ENCODE measurements around the gene MID1. TPM values are rescaled to one million over a fixed set of nuclear protein-coding genes. Genes with fewer than 3 reads are reported as not detected.

Gene MID1
- total RNA-seq, 5 donors from 2014 or later (not counting 1 experiment from before 2014, with no cell fraction given), result 0.09 to 0.29 (median 0.10) TPM; not detected in 2

GRCh38 chrX:10576777-10577447 lies 43.5 kb downstream of the MID1 start:
- CTCF ChIA-PET, result no interaction called here
- Mint-ChIP-seq H3K4me3 (no peak overlapping the region), H3K36me3 (no peaks in the 10 kb centered on the region), H3K27me3 (peaks cover 0 to 8% of the 10 kb centered on the region in 2 donors), H3K27ac (no peak overlapping the region), H3K9me3 (no peaks in the 10 kb centered on the region), H3K4me1 (no peaks in the 10 kb centered on the region)
- no peak for ATAC-seq (replicated peaks in 1 of 4)
- Histone ChIP-seq H3K27ac (ENCODE audit: low read length) (no peak overlapping the region), H3K4me1 (ENCODE audit: control insufficient read depth in 1 of 2, extremely low read depth in 1 of 2, insufficient read depth in 2 of 2, low read length in 2 of 2) (no peaks in the 10 kb centered on the region), H3K9me3 (no peaks in the 10 kb centered on the region), H3K4me3 (ENCODE audit: control insufficient read depth in 1 of 2, extremely low read depth in 1 of 2, low read length in 1 of 2) (no peak overlapping the region), H3K27me3 (replicated peaks in 1 of 2; ENCODE audit: control insufficient read depth in 2 of 2, extremely low read depth in 1 of 2, insufficient read depth in 2 of 2, low read length in 1 of 2) (no peaks in the 10 kb centered on the region), H3K36me3 (ENCODE audit: control insufficient read depth in 2 of 2, extremely low read depth in 1 of 2, insufficient read depth in 1 of 2, low read length in 1 of 2) (no peaks in the 10 kb centered on the region)
- 88% methylated on average over 7 of the region's 16 CpGs for WGBS (ENCODE audit: insufficient coverage)
- DNase-seq, result no peak
- POLR2A ChIA-PET, result no interaction called here

DNA sequence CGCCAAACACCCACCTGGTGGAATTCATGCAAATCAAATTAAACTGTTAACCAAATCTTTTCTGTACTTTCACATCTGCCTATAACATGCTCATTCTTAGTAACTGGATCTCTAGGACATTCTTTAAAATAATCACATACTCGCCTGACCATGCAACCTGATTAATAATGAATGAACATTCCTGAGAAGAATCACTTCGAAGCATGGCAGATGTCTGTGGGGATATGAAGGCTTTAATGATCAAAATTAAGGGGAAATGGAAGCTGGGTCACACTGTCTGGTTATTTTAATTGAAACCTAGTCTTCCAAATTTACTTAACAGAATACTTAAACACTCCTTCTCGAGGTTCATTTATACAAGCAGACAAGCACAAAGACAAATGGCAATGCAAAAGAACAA lies 44.2 kb downstream of the MID1 start:
- CTCF ChIA-PET, result no interaction called here
- H3K27me3 Mint-ChIP-seq, result peaks cover 0 to 4% of the 10 kb centered on the region in 2 donors
- no CpG with 5 or more reads among the region's 4 CpGs for WGBS (ENCODE audit: insufficient coverage)

DNA sequence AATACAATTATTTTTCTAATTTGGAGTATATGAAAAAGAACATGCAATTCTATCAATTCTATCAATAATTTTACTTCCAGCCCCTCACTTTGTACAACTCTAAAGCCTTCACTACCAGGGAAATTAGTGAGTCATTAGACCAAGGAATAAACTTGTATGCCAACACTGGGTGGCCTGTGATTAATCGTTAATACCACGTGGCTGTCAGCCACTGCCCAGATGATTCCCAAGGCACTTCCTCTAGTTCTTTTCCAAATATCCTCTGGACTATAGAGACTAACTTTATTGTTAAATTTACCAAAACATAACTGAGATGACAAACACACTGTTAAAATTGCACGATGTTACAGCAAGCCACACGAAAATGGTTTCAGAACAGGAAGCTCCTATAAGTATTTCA lies 45.7 kb downstream of the MID1 start:
- H3K4me1 ChIP-seq (ENCODE audit: control insufficient read depth in 1 of 2, extremely low read depth in 1 of 2, insufficient read depth in 2 of 2, low read length in 2 of 2), result no peaks in the 10 kb centered on the region
- no peak overlapping the region for H3K4me3 ChIP-seq (ENCODE audit: control insufficient read depth in 1 of 2, extremely low read depth in 1 of 2, low read length in 1 of 2)
- no peaks in the 10 kb centered on the region for H3K36me3 Mint-ChIP-seq
- H3K9me3 Mint-ChIP-seq, result peaks cover 0 to 9% (median 2%) of the 10 kb centered on the region in 3 donors
- ChIA-PET CTCF (no interaction called here), POLR2A (no interaction called here)
- H3K27ac Mint-ChIP-seq, result no peak overlapping the region
- H3K27me3 ChIP-seq (replicated peaks in 1 of 2; ENCODE audit: control insufficient read depth in 2 of 2, extremely low read depth in 1 of 2, insufficient read depth in 2 of 2, low read length in 1 of 2), result no peaks in the 10 kb centered on the region
- no peaks in the 10 kb centered on the region for H3K9me3 ChIP-seq
- H3K36me3 ChIP-seq (ENCODE audit: control insufficient read depth in 2 of 2, extremely low read depth in 1 of 2, insufficient read depth in 1 of 2, low read length in 1 of 2), result no peaks in the 10 kb centered on the region
- no peak overlapping the region for H3K27ac ChIP-seq (ENCODE audit: low read length)
- H3K4me3 Mint-ChIP-seq, result no peak overlapping the region
- ATAC-seq (replicated peaks in 1 of 4) (no peak), DNase-seq (no peak)
- peaks cover 0 to 14% of the 10 kb centered on the region in 2 donors for H3K27me3 Mint-ChIP-seq
- H3K4me1 Mint-ChIP-seq, result no peaks in the 10 kb centered on the region
- no CpG with 5 or more reads among the region's 4 CpGs for whole genome bisulfite sequencing (ENCODE audit: insufficient coverage)

More for the DNA sequence above, 44.2 kb downstream of the MID1 start:
- no peak overlapping the region for H3K27ac Mint-ChIP-seq
- POLR2A ChIA-PET, result no interaction called here
- Histone ChIP-seq H3K4me3 (ENCODE audit: control insufficient read depth in 1 of 2, extremely low read depth in 1 of 2, low read length in 1 of 2) (no peak overlapping the region), H3K9me3 (no peaks in the 10 kb centered on the region), H3K4me1 (ENCODE audit: control insufficient read depth in 1 of 2, extremely low read depth in 1 of 2, insufficient read depth in 2 of 2, low read length in 2 of 2) (no peaks in the 10 kb centered on the region), H3K27ac (ENCODE audit: low read length) (no peak overlapping the region), H3K36me3 (ENCODE audit: control insufficient read depth in 2 of 2, extremely low read depth in 1 of 2, insufficient read depth in 1 of 2, low read length in 1 of 2) (no peaks in the 10 kb centered on the region), H3K27me3 (replicated peaks in 1 of 2; ENCODE audit: control insufficient read depth in 2 of 2, extremely low read depth in 1 of 2, insufficient read depth in 2 of 2, low read length in 1 of 2) (no peaks in the 10 kb centered on the region)
- no peaks in the 10 kb centered on the region for H3K36me3 Mint-ChIP-seq
- H3K9me3 Mint-ChIP-seq, result no peaks in the 10 kb centered on the region
- DNase-seq, result no peak
- no peaks in the 10 kb centered on the region for H3K4me1 Mint-ChIP-seq
- no peak overlapping the region for H3K4me3 Mint-ChIP-seq
- ATAC-seq (replicated peaks in 1 of 4), result no peak

DNA sequence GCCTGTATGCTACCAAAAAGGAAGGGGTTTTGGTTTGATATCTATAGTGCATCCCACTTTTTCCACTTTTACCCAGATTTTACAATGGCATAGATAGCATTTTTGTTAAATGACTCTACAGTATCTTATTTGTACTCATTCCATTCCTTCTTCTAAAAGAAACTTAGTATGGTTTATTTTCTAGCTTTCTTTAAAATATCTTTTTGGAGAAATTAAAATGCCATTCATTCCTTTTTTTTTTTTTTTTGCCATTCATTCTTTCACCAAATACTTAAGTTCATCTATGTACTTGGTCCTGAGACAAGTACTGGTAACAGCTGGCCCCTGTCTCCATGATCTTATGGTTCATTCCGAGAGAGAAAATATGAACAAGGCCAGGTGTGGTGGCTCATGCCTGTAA lies 49.1 kb downstream of the MID1 start:
- H3K4me1 Mint-ChIP-seq, result no peaks in the 10 kb centered on the region
- no peak for DNase-seq
- Histone ChIP-seq H3K4me3 (ENCODE audit: control insufficient read depth in 1 of 2, extremely low read depth in 1 of 2, low read length in 1 of 2) (no peak overlapping the region), H3K36me3 (ENCODE audit: control insufficient read depth in 2 of 2, extremely low read depth in 1 of 2, insufficient read depth in 1 of 2, low read length in 1 of 2) (no peaks in the 10 kb centered on the region), H3K27ac (ENCODE audit: low read length) (no peak overlapping the region), H3K4me1 (ENCODE audit: control insufficient read depth in 1 of 2, extremely low read depth in 1 of 2, insufficient read depth in 2 of 2, low read length in 2 of 2) (no peaks in the 10 kb centered on the region), H3K27me3 (replicated peaks in 1 of 2; ENCODE audit: control insufficient read depth in 2 of 2, extremely low read depth in 1 of 2, insufficient read depth in 2 of 2, low read length in 1 of 2) (no peaks in the 10 kb centered on the region), H3K9me3 (no peaks in the 10 kb centered on the region)
- H3K9me3 Mint-ChIP-seq, result peaks cover 0 to 9% (median 2%) of the 10 kb centered on the region in 3 donors
- H3K4me3 Mint-ChIP-seq, result no peak overlapping the region
- H3K36me3 Mint-ChIP-seq, result no peaks in the 10 kb centered on the region
- H3K27ac Mint-ChIP-seq, result no peak overlapping the region
- WGBS (ENCODE audit: insufficient coverage), result no CpG with 5 or more reads among the region's 1 CpG
- ATAC-seq (replicated peaks in 1 of 4), result no peak
- H3K27me3 Mint-ChIP-seq, result peaks cover 0 to 14% of the 10 kb centered on the region in 2 donors
- ChIA-PET POLR2A (no interaction called here), CTCF (no interaction called here)

GRCh38 chrX:10570601-10571000 lies 49.8 kb downstream of the MID1 start:
- WGBS (ENCODE audit: insufficient coverage), result 100% methylated on average over 1 of the region's 1 CpG
- H3K27me3 ChIP-seq (replicated peaks in 1 of 2; ENCODE audit: control insufficient read depth in 2 of 2, extremely low read depth in 1 of 2, insufficient read depth in 2 of 2, low read length in 1 of 2), result no peaks in the 10 kb centered on the region
- no peak overlapping the region for H3K4me3 ChIP-seq (ENCODE audit: control insufficient read depth in 1 of 2, extremely low read depth in 1 of 2, low read length in 1 of 2)
- DNase-seq (no peak), ATAC-seq (replicated peaks in 1 of 4) (no peak)
- peaks cover 0 to 13% of the 10 kb centered on the region in 2 donors for H3K27me3 Mint-ChIP-seq
- no peaks in the 10 kb centered on the region for H3K9me3 ChIP-seq
- no peak overlapping the region for H3K27ac ChIP-seq (ENCODE audit: low read length)
- CTCF ChIA-PET, result interaction anchor here in 1 of 2 donors (0.5 kb wide), 1 partner anchor 1559 kb away, joined by 3 read pairs; no protein-coding TSS in a partner anchor
- no peaks in the 10 kb centered on the region for H3K36me3 Mint-ChIP-seq
- no peaks in the 10 kb centered on the region for H3K4me1 ChIP-seq (ENCODE audit: control insufficient read depth in 1 of 2, extremely low read depth in 1 of 2, insufficient read depth in 2 of 2, low read length in 2 of 2)
- POLR2A ChIA-PET, result no interaction called here
- peaks cover 0 to 9% (median 2%) of the 10 kb centered on the region in 3 donors for H3K9me3 Mint-ChIP-seq
- no peaks in the 10 kb centered on the region for H3K36me3 ChIP-seq (ENCODE audit: control insufficient read depth in 2 of 2, extremely low read depth in 1 of 2, insufficient read depth in 1 of 2, low read length in 1 of 2)
- H3K4me1 Mint-ChIP-seq, result no peaks in the 10 kb centered on the region
- no peak overlapping the region for H3K27ac Mint-ChIP-seq
- no peak overlapping the region for H3K4me3 Mint-ChIP-seq

DNA sequence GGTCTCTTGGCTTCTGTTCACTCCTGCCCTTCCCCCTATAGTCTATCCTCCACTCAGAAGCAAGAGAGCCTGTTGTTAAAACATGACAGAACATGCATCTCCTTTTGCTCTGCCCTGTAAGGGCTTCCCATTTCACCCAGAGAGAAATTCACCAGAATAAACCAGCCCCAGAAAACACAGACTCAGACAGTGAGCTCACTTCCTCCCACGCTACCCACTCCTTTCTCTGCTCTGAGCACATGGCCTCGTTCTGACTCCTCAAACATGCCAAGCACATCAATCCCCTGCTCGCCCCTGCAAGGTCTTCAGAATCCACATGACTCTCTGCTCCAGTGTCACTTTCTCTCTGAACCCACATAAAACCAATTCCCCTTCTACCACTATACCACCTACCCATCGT lies 50.4 kb downstream of the MID1 start:
- Mint-ChIP-seq H3K4me1 (no peaks in the 10 kb centered on the region), H3K27me3 (peaks cover 0 to 10% of the 10 kb centered on the region in 2 donors), H3K4me3 (no peak overlapping the region), H3K36me3 (no peaks in the 10 kb centered on the region), H3K9me3 (peaks cover 0 to 9% (median 2%) of the 10 kb centered on the region in 3 donors), H3K27ac (no peak overlapping the region)
- WGBS (ENCODE audit: insufficient coverage), result no CpG with 5 or more reads among the region's 4 CpGs
- H3K27ac ChIP-seq (ENCODE audit: low read length), result no peak overlapping the region
- H3K9me3 ChIP-seq, result no peaks in the 10 kb centered on the region
- H3K4me1 ChIP-seq (ENCODE audit: control insufficient read depth in 1 of 2, extremely low read depth in 1 of 2, insufficient read depth in 2 of 2, low read length in 2 of 2), result no peaks in the 10 kb centered on the region
- ChIA-PET CTCF (interaction anchor here in 1 of 2 donors (0.5 kb wide), 1 partner anchor 1560 kb away, joined by 3 read pairs; no protein-coding TSS in a partner anchor), POLR2A (interaction anchor here in 1 of 2 donors (0.5 kb wide), 1 partner anchor 1888 kb away, joined by 3 read pairs; no protein-coding TSS in a partner anchor)
- H3K27me3 ChIP-seq (replicated peaks in 1 of 2; ENCODE audit: control insufficient read depth in 2 of 2, extremely low read depth in 1 of 2, insufficient read depth in 2 of 2, low read length in 1 of 2), result no peaks in the 10 kb centered on the region
- no peak for DNase-seq
- no peaks in the 10 kb centered on the region for H3K36me3 ChIP-seq (ENCODE audit: control insufficient read depth in 2 of 2, extremely low read depth in 1 of 2, insufficient read depth in 1 of 2, low read length in 1 of 2)
- H3K4me3 ChIP-seq (ENCODE audit: control insufficient read depth in 1 of 2, extremely low read depth in 1 of 2, low read length in 1 of 2), result no peak overlapping the region
- ATAC-seq (replicated peaks in 1 of 4), result no peak
